HepG2 (cell line): ENCODE measurements around the gene ATAD2B. TPM values are rescaled to one million over a fixed set of nuclear protein-coding genes. Genes with fewer than 3 reads are reported as not detected.

Source experiments
- ATAC-seq: fragments of 200-7000 bp; cut with Tn5 transposase; 3 replicates; pipeline ENCODE4 v1.9.1; 2020; ENCODE audit warnings: mild to moderate bottlenecking, moderate library complexity
- BruUV-seq: library from RNA; stranded (reverse); fragments of 400-500 nt; replicated peaks from 2 replicates; lab custom pipeline; 2021; lab: Mats Ljungman, UMichigan
- CTCF ChIA-PET: fragments of 300-600 bp; formaldehyde crosslinking; extraction: SDS; loops from one replicate; lab custom pipeline; 2021; ENCODE audit warnings: low total read pairs, inconsistent platforms, low intra/inter-chr PET ratio; lab: Yijun Ruan, JAX
- POLR2A ChIA-PET: fragments of 350-600 bp; sonication (Branson Sonifier 250); formaldehyde crosslinking; loops from one replicate; lab custom pipeline; 2020; ENCODE audit warnings: antibody characterized with exemption, inconsistent platforms; lab: Yijun Ruan, JAX
- DNase-seq: peaks from one replicate; pipeline ENCODE4 v3.0.0-alpha.2; 2015; ENCODE audit warnings: low spot score
- FAIRE-seq: peaks from 3 replicates; lab custom pipeline; 2011; peaks lifted over from hg19 to GRCh38; lab: Jason Lieb, UNC
- H2AFZ ChIP-seq: one replicate; pipeline ENCODE4 v1.6.1; 2011; ENCODE audit warnings: low read length, inconsistent platforms
- H3K27ac ChIP-seq: fragments of 300-600 bp; 3 replicates; pipeline ENCODE4 v1.8.0; 2011; ENCODE audit warnings: mixed run types, mild to moderate bottlenecking, mixed read lengths, low read length, inconsistent platforms; ENCODE audit not compliant: insufficient read depth; ENCODE audit errors: extremely low read length
- H3K27me3 ChIP-seq, 2 experiments: fragments of 200-600 bp in 1 of 2; 2 replicates in 1 of 2; 3 replicates in 1 of 2; pipeline versions ENCODE4 v1.6.0 to v1.8.0; 2011; ENCODE audit warnings: low read length in 2 of 2, mild to moderate bottlenecking in 2 of 2, moderate library complexity in 2 of 2, inconsistent platforms in 1 of 2; ENCODE audit not compliant: insufficient read depth in 2 of 2, control insufficient read depth in 1 of 2
- H3K36me3 ChIP-seq, 2 experiments: fragments of 200-600 bp in 1 of 2; replicated peaks in 1 of 2; 2 replicates in 1 of 2; 3 replicates in 1 of 2; pipeline versions ENCODE4 v1.5.1 to v1.8.0; 2011; ENCODE audit warnings: low read length in 2 of 2, inconsistent platforms in 1 of 2; ENCODE audit not compliant: insufficient read depth in 2 of 2, control insufficient read depth in 1 of 2
- H3K4me1 ChIP-seq: 2 replicates; pipeline ENCODE4 v1.5.1; 2012; ENCODE audit warnings: low read length, inconsistent platforms; ENCODE audit not compliant: insufficient read depth
- H3K4me2 ChIP-seq: 2 replicates; pipeline ENCODE4 v1.6.0; 2011; ENCODE audit warnings: low read depth, low read length, inconsistent platforms
- H3K4me3 ChIP-seq, 3 experiments: fragments of 200-600 bp in 1 of 3; sonication (generic), shearing (Covaris generic) in 1 of 3; replicated peaks in 1 of 3; 2 replicates each; pipeline ENCODE4 v1.5.1; 2011 to 2016; ENCODE audit warnings: low read length in 3 of 3, inconsistent platforms in 2 of 3, low read depth in 2 of 3, mild to moderate bottlenecking in 2 of 3, control low read depth in 1 of 3, mixed read lengths in 1 of 3; ENCODE audit not compliant: insufficient read depth in 1 of 3
- H3K79me2 ChIP-seq: one replicate; pipeline ENCODE4 v1.6.1; 2011; ENCODE audit warnings: low read length, inconsistent platforms; ENCODE audit not compliant: insufficient read depth
- H3K9ac ChIP-seq: 2 replicates; pipeline ENCODE4 v1.6.0; 2011; ENCODE audit warnings: mild to moderate bottlenecking, low read depth, low read length, inconsistent platforms; ENCODE audit not compliant: insufficient read depth
- H3K9me3 ChIP-seq: 2 replicates; pipeline ENCODE4 v1.5.1; 2012; ENCODE audit warnings: mild to moderate bottlenecking, low read length
- H4K20me1 ChIP-seq: 2 replicates; pipeline ENCODE4 v1.6.0; 2011; ENCODE audit warnings: inconsistent platforms, mild to moderate bottlenecking, low read length, moderate library complexity; ENCODE audit not compliant: insufficient read depth
- BCL6 ChIP-seq: IDR thresholded peaks from 2 replicates; pipeline ENCODE4 v1.6.1; 2016; ENCODE audit warnings: missing genetic modification reagents, missing compliant biosample characterization
- CTCF ChIP-seq: sonication (generic); formaldehyde crosslinking; IDR thresholded peaks from 2 replicates; pipeline ENCODE4 v1.5.0; 2020; ENCODE audit warnings: mild to moderate bottlenecking, missing genetic modification reagents, moderate library complexity
- EZH2 ChIP-seq: conservative IDR thresholded peaks from 2 replicates; pipeline ENCODE4 v1.6.1; 2012; ENCODE audit warnings: mild to moderate bottlenecking, low read depth, low read length, moderate library complexity
- HNRNPLL ChIP-seq: fragments of 200-400 bp; formaldehyde crosslinking; IDR thresholded peaks from 2 replicates; pipeline ENCODE4 v1.6.1; 2017; ENCODE audit warnings: mild to moderate bottlenecking, low read depth, low read length; ENCODE audit not compliant: poor library complexity, severe bottlenecking
- HOXA9 ChIP-seq: sonication (generic); formaldehyde crosslinking; IDR thresholded peaks from 2 replicates; pipeline ENCODE4 v1.8.1; 2022; ENCODE audit warnings: missing genetic modification reagents, mild to moderate bottlenecking, moderate library complexity, borderline replicate concordance
- JARID2 ChIP-seq: sonication (generic); formaldehyde crosslinking; IDR thresholded peaks from 2 replicates; pipeline ENCODE4 v1.8.1; 2023; ENCODE audit warnings: missing genetic modification reagents, inconsistent platforms; ENCODE audit not compliant: insufficient replicate concordance
- MED8 ChIP-seq: sonication (generic); formaldehyde crosslinking; IDR thresholded peaks from 2 replicates; pipeline ENCODE4 v1.8.1; 2023; ENCODE audit warnings: mild to moderate bottlenecking, missing genetic modification reagents; ENCODE audit not compliant: insufficient replicate concordance
- PHF5A ChIP-seq: IDR thresholded peaks from one replicate; pipeline ENCODE4 v1.6.1; 2018; ENCODE audit warnings: low read depth, missing genetic modification reagents; ENCODE audit not compliant: unreplicated experiment
- SAFB2 ChIP-seq: sonication (generic); formaldehyde crosslinking; IDR thresholded peaks from 2 replicates; pipeline ENCODE4 v1.5.1; 2020; ENCODE audit warnings: missing genetic modification reagents, low read depth, mild to moderate bottlenecking, borderline replicate concordance
- THAP7 ChIP-seq: sonication (generic); formaldehyde crosslinking; IDR thresholded peaks from 2 replicates; pipeline ENCODE4 v1.8.1; 2023; ENCODE audit warnings: mild to moderate bottlenecking, missing genetic modification reagents
- ZNF432 ChIP-seq: sonication (generic); formaldehyde crosslinking; IDR thresholded peaks from 2 replicates; pipeline ENCODE4 v1.5.0; 2020; ENCODE audit warnings: missing genetic modification reagents, mild to moderate bottlenecking, borderline replicate concordance
- ZNF766 ChIP-seq: sonication (generic); formaldehyde crosslinking; IDR thresholded peaks from 2 replicates; pipeline ENCODE4 v1.5.0; 2020; ENCODE audit warnings: missing genetic modification reagents, borderline replicate concordance
- WGBS: methylation state at CpG from one replicate; pipeline ENCODE4 v1.1.6; 2017; ENCODE audit warnings: low lambda C conversion rate; 5-methylcytosine and 5-hydroxymethylcytosine counted together
- in situ Hi-C: cut with HindIII; loops from 2 replicates; pipeline ENCODE4 v1.10.0; 2017; ENCODE audit warnings: low pct_unique_long_range_greater_than_20kb; ENCODE audit not compliant: extremely low pct_ligation_motif_present
- intact Hi-C: fragments of 100-400 bp; cut with micrococcal nuclease; formaldehyde crosslinking; loops from one replicate; pipeline ENCODE4 v1.10.0; 2022; ENCODE audit not compliant: unreplicated experiment
- polyA plus RNA-seq, 8 experiments: library from polyadenylated mRNA; depleted of rRNA in 3 of 8; stranded (reverse) in 7 of 8; unstranded in 1 of 8; fragments of >200 nt; fragmentation: Illumina TruSeq in 4 of 8; extraction: Trizol in 4 of 8; gene quantifications; 2 replicates each; pipeline versions ENCODE4 v1.2.1 to v1.2.3, GENCODE V29; 2011 to 2016; ENCODE audit warnings: low read depth in 4 of 8, missing spikeins in 1 of 8, mixed read lengths in 1 of 8; ENCODE audit not compliant: insufficient read depth in 1 of 8
- total RNA-seq, 5 experiments: library from RNA; depleted of rRNA; stranded (reverse); fragments of >200 nt; fragmentation: Illumina TruSeq; extraction: Trizol; gene quantifications; 2 replicates each; pipeline ENCODE4 v1.2.3, GENCODE V29; 2016; ENCODE audit warnings: low read depth in 1 of 5

Gene ATAD2B
- total and polyA plus RNA-seq, 2 of the 13 experiments (the other 11 are each of a cell fraction or from before 2014, with no cell fraction given) = 5.3 to 22.2 TPM

GRCh38 chr2:23794234-23794633, 132.7 kb downstream of the ATAD2B start:
- intact Hi-C loops (no loop called here), in situ Hi-C loops (no loop called here)
- no peak for FAIRE-seq
- POLR2A ChIA-PET = no interaction called here
- CTCF ChIA-PET = no interaction called here
- Histone ChIP-seq H2AFZ (no peak overlapping the region), H3K79me2 (no peaks in the 10 kb centered on the region), H3K4me2 (no peak overlapping the region), H3K9ac (no peak overlapping the region), H3K36me3 (peaks cover 0 to 4% of the 10 kb centered on the region in 2 experiments; a peak in 1 of 5 replicates), H3K4me1 (peaks cover 17% of the 10 kb centered on the region), H3K4me3 (no peak overlapping the region), H3K27me3 (no peaks in the 10 kb centered on the region)
- DNase-seq = no peak
- WGBS = 100% methylated on average over 1 of the region's 1 CpG
- no TSS peak for BruUV-seq
- no peak for TF ChIP-seq BCL6 (CRISPR knock-in tag)
- TF ChIP-seq CTCF (CRISPR knock-in tag) = no peak
- TF ChIP-seq PHF5A (CRISPR knock-in tag) = no peak
- no peak for TF ChIP-seq HOXA9
- no peak for TF ChIP-seq ZNF766
- TF ChIP-seq MED8 (CRISPR knock-in tag) = no peak
- no peak for TF ChIP-seq HNRNPLL
- TF ChIP-seq ZNF432 (CRISPR knock-in tag) = no peak
- no peak for TF ChIP-seq JARID2 (CRISPR knock-in tag)
- no peak for TF ChIP-seq THAP7
- no peak for TF ChIP-seq EZH2
- no peak for TF ChIP-seq SAFB2 (CRISPR knock-in tag)
- TF ChIP-seq, all 625 proteins: peak for 0
- no peak for ATAC-seq
- Histone ChIP-seq H3K9me3 (no peaks in the 10 kb centered on the region), H3K27ac (no peak overlapping the region), H4K20me1 (no peaks in the 10 kb centered on the region)
